CD4-positive, alpha-beta T cell treated with Interleukin-17A for 4 hours (primary cell): ENCODE results near the gene TCIRG1.

Experiments used
- DNase-seq: peaks from one replicate; pipeline ENCODE4 v3.0.0-alpha.2; 2020; ENCODE audit warnings: mixed read lengths

TCIRG1 gene

DNA sequence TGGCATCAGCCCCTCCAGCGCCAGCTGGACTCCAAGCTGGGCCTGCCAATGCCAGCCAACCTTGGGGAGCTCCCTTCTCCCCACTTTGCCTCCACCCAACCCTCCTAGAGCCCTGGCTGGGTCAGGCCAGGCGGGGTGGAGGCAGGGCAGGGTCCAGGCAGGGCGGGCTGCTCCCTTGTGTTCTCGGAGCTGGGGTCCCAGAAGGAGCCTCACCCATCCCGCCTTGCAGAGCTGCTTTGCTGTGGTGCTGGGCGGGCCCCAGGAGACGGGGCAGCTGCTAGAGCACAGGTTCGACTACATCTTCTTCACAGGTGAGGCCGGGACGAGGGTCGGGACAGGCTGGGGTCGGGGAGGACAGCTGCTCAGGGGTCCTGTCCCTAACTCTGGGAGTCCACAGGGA is 19.3 kb upstream of the TCIRG1 start:
- no peak for DNase-seq

- no peak for DNase-seq
Measured at GRCh38 chr11:68020575-68020974, 18.2 kb upstream of the TCIRG1 start.

DNA sequence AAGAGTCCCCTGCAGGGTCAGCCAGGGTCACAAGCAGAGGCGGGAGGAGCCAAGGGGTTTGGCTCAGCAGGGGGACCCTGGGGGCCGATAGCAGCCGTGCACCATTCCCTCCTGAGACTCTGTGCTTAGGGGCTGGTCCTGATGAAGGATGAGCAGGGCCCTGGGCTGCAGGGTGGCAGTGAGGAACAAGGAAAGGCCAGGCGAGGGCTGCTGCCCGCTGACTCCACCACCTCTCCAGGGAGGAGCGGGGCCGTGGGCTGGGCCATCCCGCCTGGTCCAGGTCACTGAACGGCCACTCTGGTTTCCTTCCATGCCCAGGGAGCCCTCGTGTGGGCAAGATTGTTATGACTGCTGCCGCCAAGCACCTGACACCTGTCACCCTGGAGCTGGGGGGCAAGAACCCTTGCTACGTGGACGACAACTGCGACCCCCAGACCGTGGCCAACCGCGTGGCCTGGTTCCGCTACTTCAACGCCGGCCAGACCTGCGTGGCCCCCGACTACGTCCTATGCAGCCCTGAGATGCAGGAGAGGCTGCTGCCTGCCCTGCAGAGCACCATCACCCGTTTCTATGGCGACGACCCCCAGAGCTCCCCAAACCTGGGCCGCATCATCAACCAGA is 17.5 kb upstream of the TCIRG1 start:
- DNase-seq, result no peak

DNA sequence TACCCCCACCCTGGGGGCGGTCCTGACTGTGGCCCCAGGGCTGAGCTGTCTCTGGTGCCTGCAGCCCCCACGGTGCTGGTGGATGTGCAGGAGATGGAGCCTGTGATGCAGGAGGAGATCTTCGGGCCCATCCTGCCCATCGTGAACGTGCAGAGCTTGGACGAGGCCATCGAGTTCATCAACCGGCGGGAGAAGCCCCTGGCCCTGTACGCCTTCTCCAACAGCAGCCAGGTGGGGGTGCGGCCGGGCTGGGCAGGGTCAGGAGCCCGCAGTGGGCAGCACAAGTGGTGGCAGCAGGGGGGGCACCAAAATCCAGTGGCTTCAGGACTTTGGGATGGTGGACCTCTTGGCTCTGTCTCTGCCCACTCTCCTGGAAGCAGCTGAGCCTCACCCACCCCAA is 16.3 kb upstream of the TCIRG1 start:
- no peak for DNase-seq

DNA sequence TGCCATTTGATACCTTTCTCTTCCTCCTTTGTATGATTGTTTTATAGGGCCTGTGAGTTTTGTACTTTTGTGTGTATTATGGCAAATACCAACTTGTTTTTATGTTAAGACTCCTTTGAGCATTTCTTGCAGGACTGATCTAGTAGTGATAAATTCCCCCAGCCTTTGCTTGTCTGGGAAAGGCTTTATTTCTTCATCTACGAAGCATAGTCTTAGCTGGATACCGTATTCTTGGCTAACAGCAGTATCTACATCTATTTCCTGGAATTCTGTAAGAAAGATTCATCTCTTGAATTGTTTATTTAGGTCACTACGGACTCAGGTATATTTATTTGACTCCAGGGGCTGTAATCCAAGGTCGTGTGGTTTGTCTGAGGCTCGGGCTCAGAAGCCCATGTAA is 14.3 kb upstream of the TCIRG1 start:
- no peak for DNase-seq

GRCh38 chr11:68025047-68025446 is 13.8 kb upstream of the TCIRG1 start:
- DNase-seq, result no peak

DNA sequence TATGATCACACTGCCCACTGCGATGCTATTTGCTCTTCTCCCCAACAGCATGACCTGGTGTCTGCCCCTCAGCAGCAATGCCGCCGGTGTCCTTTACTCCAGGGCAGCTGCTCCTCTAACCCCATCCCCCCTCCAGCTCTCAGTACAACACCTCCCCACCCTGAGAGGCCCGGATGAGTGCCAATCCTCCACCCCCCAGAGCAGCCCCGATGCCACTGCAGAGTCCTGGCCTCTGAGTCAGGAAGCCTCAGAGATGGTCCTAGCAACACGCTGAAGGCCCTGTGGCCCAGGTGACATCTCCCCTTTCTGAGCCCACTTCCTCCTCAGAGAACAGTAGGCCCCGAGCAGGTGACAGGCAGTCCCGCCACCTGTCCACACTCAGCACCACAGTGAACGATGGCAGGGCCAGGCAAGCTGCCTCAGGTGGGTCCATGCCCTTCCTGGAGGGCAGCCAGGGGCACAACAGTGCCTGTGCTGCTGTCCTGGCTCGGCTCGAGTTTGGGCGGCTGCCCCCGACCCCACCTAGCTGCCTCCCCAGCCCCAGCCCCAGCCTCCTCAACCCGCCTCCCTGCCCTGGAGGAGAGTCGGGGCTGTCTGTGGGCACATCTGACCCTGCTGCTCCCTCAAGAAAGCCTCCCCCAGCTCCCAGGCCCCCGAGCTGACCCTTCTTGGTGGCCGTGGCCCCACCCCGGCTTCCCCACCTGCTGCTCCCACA is 12.3 kb upstream of the TCIRG1 start:
- no peak for DNase-seq

DNA sequence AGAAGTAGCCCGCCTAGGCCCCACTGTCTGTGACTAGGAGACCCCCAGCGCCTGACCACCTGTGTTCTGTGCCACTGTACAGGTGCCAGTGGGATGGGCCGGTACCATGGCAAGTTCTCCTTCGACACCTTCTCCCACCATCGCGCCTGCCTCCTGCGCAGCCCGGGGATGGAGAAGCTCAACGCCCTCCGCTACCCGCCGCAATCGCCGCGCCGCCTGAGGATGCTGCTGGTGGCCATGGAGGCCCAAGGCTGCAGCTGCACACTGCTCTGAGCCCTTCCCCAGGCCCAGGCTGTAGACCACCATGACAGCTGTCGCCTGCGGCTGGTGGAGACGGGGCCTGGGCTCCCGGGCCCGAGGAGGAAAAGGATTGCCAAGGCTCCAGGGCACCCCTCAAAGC is 11.2 kb upstream of the TCIRG1 start:
- DNase-seq, result no peak

DNA sequence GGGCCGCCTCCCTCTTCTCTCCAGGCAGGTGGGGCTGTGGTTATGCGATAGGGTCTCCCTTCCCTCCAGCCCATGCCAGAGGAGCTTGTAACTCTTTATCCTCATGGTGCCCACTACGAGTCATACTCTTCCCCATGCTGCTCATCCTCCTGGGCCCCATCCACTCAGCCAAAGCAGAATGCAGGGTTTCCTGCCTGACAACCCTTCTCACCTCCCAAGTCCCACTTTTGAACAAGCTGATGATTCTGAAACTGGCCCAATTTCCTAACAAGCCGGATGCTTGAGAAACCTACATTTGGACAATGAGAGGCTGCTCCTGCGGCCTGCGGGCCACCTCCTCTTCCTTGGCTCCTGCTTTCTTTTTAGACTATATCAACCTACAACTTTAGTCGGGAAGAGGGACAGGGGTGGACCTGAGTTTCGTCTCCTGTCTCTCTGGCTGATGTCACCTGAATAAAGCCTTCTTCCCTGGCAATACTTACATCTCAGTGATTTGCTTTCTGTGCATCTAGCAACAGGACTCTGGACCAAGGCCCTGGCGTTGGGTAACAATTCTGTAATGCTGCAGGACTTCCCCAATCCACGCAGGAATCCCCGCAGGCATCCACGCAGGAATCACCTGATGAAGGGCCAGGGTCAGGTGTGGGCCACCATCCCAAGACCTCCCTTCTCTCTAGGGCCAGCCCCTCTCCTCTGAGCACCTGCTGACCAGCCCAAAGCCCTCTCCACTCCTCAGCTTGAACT is 9.9 kb upstream of the TCIRG1 start:
- DNase-seq, result no peak

- peak; percentile 99 for DNase-seq
Measured at GRCh38 chr11:68030318-68031143, 8.3 kb upstream of the TCIRG1 start, which contains the start of gene NDUFS8. Gene NDUFS8, plus strand, starts transcription at chr11:68030681. Its CDS starts 1,471 bp downstream, at chr11:68032152.

DNA sequence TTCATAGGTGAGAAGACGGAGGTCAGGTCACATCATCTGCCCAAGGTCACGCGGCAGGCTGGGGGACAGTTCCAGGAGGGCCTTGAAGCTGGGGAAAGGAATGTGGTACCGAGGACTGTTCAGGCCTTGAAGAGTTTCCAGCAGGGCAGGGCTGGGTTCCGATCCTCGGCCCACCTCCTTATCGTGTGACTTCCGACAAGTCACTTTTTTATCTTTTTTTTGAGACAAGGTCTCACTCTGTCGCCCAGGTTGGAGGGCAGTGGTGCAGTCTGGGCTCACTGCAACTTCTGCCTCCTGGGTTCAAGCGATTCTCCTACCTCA is 7.7 kb upstream of the TCIRG1 start:
- peak; percentile 37 for DNase-seq

- no peak for DNase-seq
Measured at GRCh38 chr11:68032003-68032402, 6.8 kb upstream of the TCIRG1 start.

DNA sequence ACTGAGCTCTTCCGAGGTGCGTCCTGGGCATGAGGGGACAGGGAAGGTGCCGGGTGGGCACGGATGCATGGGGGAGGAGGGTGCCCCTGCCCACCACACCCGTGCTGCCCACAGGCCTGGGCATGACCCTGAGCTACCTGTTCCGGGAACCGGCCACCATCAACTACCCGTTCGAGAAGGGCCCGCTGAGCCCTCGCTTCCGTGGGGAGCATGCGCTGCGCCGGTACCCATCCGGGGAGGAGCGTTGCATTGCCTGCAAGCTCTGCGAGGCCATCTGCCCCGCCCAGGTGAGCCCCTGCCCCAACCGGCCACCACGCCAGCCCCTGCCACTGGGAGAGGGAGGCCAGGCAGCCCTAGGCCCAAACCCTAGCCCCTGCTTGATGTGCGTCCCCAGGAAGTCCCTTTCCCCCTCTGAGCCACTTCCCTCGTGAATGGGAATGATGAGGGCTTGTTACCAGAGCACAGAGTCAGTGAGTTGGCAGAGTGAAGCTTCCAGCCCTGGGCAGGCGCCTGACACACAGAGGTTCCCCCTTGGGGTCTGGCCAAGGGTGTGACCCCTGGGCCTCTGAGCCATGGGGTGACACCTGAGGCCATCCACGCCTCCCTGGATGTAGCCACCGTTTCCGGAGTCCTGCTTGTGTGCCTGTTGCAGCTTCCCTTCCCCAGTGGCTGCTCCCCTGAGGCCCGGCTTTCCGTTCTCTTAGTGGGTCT is 5.7 kb upstream of the TCIRG1 start:
- no peak for DNase-seq

GRCh38 chr11:68033708-68034045 is 5.1 kb upstream of the TCIRG1 start:
- DNase-seq, result no peak

DNA sequence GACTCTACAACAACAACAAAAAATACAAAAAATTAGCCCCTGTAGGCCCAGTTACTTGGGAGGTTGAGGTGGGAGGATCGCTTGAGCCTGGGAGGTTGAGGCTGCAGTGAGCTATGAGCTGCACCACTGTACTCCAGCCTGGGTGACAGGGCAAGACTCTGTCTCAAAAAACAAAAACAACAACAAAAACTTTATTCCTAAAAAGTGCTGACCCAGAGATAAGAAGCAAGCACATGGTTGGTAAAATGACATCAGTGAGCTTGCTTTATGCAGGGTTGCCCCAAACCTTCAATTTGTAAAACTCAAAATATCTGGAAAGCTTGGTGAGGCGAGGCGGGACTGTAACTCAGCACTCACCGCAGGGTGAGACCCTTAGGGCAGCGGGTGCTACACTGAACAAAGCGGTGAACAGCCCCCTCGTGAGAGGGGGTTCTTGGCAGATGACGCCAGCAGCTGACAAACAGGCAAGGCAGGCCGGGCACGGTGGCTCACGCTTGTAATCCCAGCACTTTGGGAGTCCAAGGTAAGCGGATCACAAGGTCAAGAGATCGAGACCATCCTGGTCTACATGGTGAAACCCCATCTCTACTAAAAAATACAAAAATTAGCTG is 3.5 kb upstream of the TCIRG1 start:
- DNase-seq, result no peak

DNA sequence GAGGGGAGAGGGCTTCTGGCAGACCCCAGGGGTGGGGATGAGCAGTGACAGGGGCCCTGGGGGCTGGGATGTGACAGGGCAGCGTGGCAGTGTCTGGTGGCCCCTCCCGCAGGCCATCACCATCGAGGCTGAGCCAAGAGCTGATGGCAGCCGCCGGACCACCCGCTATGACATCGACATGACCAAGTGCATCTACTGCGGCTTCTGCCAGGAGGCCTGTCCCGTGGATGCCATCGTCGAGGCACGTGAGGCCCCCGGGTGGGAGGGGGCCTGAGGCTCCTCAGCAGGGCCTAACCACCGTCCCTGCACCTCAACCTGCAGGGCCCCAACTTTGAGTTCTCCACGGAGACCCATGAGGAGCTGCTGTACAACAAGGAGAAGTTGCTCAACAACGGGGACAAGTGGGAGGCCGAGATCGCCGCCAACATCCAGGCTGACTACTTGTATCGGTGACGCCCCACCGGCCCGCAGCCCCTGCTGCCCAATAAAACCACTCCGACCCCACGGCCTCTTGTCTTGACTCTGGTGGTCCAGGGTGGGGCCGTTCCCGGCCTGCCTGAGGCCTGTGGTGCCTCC is 2.6 kb upstream of the TCIRG1 start:
- no peak for DNase-seq

DNA sequence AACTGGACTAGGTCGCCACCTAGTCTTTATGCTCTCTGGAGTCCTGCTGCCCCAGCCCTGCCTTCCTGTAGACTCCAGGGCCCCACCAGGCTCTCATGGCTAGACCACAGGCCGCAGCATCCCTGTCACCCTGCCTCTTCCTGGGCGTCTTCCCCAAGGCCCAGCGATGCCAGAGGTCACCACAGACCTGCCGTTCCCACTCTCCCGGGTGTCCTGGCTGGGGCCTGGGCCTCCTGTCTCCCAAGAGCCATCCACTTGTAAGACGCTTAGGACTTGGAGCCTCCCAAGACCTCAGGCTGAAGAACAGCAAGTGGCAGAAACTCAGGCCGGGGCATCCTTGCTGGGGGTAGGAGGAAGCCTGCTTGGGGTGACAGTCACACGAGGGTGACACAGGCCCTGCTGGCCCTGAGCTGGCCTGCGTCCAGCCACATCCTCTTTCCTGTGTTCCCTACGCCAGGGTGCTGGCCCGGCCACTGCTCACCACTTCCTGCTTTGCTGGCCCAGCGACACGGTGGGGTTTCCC is 2.0 kb upstream of the TCIRG1 start:
- peak; percentile 29 for DNase-seq

- no peak for DNase-seq
Measured at GRCh38 chr11:68037411-68038225, 1.2 kb upstream of the TCIRG1 start.

DNA sequence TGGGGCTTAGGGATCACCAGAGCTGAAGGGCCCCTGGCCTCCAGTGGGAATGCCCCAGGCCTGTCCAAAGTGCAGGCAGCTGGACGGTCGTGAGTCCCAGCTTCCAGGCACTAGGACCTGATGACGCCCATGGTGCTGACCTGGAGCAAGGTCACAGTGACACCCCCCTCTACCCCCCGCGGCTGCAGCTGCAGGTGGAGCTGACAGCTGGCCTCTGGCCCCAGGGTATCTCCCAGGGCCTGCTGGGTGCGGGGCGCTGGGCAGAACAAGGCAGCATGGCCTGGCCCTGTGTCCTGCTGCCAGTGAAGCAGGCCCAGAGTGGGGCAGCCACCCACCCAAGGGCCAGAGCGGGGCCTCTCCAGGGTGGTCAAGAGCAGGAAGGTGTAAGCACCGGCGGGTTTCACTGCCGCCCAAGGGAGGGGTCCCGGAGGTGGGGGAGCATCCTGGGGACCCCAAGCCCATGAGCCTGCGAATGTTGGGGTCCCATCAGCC is 553 bp upstream of the TCIRG1 start:
- no peak for DNase-seq

DNA sequence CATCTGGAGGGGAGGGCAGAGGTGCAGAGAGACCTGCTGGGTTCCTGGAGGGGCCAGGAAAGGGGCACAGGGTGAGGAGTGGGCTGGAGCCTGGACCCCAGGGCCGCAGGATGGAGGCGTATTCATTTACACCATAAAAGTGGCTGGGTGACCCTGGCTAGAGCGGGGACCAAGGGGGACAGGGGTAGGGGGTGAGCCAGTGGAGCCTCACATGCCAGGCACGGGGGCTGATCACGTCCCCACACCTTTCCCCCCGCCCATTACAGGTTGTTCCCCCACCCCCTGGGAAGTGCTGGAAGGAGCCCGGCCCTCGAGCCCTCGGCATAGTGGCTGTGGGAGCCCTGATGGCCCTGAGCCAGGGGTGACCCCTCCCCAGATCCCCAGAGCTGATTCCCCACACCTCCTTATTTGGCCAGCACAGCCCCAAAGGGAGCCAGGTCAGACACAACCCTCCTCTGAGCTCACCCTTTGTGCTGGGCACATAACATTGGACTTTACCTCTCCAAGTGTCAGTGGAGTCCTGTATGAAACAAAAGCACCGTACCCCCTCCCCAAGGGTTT is 781 bp downstream of the TCIRG1 start:
- peak; percentile 15 for DNase-seq
